HFF-Myc (cell line): ENCODE data around the gene HNF1A.
A peak's percentile ranks its signal among the peaks of the same experiment; 100 is the strongest.

Source experiments
- DNase-seq: peaks from one replicate; pipeline ENCODE4 v3.0.0-alpha.2; 2011; ENCODE audit warnings: low read depth; ENCODE audit errors: extremely low read depth
- H3K4me3 ChIP-seq: replicated peaks from 2 replicates; pipeline ENCODE4 v1.5.1; 2011; ENCODE audit warnings: low read depth, mild to moderate bottlenecking, control low read depth, low read length
- TF ChIP-seq, protein P1 (sequence below): IDR thresholded peaks from 2 replicates; pipeline ENCODE4 v1.5.1; 2012; ENCODE audit warnings: mild to moderate bottlenecking, low read depth, low read length, control low read depth; ENCODE audit errors: missing control alignments

HNF1A gene

DNA sequence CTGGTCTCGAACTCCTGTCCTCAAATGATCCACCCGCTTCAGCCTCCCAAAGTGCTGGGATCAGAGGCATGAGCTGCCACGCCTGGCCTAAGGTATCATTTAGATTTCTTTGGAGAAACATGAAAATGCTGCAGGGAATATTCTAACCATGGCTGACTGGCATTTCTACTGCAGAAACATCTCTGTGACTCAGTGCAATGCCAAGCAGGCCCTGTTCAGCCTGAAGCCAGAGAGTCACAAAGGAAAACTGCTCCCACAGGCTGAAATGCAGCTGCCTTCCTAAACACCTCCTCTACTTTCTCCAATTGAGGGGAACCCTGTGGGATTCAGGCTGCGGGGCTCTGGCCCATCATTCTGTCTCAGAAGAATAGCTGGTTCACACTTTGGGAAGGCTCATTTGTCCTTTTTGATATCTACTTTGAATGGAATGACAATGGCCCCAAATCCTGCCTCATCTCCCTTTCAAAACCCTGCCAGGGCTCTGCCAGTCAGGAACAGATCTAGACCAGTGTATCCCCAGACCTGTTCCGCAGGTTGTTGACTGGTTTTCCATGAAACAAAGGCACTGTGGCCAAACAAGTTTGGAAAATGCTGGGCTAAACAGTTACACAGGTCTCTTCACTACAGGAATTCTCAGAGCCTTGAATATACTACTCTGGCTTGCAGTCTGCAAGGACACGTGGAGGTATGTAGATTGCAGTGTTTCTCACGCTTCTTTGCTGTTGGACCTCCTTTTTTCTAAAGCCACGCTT lies 30.2 kb downstream of the HNF1A start:
- DNase-seq: no peak
- H3K4me3 ChIP-seq: no peak overlapping the region
- TF ChIP-seq, protein P1, sequence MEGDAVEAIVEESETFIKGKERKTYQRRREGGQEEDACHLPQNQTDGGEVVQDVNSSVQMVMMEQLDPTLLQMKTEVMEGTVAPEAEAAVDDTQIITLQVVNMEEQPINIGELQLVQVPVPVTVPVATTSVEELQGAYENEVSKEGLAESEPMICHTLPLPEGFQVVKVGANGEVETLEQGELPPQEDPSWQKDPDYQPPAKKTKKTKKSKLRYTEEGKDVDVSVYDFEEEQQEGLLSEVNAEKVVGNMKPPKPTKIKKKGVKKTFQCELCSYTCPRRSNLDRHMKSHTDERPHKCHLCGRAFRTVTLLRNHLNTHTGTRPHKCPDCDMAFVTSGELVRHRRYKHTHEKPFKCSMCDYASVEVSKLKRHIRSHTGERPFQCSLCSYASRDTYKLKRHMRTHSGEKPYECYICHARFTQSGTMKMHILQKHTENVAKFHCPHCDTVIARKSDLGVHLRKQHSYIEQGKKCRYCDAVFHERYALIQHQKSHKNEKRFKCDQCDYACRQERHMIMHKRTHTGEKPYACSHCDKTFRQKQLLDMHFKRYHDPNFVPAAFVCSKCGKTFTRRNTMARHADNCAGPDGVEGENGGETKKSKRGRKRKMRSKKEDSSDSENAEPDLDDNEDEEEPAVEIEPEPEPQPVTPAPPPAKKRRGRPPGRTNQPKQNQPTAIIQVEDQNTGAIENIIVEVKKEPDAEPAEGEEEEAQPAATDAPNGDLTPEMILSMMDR: no peak

DNA sequence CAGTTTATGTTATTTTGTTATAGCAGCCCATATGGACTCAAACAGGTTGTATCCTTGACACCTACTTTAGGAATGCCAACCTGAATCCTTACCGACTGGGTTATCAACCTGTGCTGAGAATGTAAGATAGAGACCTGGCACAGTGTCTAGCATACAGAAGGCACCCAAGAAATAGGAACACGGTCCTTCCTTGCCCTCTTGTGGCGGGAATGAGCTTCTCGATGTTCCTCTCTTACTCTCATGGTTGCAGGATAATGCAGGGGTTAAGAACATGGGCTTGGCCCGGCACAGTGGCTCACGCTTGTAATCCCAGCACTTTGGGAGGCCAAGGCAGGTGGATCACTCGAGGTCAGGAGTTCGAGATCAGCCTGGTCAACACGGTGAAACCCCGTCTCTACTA lies 31.4 kb downstream of the HNF1A start:
- no peak overlapping the region for H3K4me3 ChIP-seq
- TF ChIP-seq, protein P1: peak; percentile 50
- no peak for DNase-seq

DNA sequence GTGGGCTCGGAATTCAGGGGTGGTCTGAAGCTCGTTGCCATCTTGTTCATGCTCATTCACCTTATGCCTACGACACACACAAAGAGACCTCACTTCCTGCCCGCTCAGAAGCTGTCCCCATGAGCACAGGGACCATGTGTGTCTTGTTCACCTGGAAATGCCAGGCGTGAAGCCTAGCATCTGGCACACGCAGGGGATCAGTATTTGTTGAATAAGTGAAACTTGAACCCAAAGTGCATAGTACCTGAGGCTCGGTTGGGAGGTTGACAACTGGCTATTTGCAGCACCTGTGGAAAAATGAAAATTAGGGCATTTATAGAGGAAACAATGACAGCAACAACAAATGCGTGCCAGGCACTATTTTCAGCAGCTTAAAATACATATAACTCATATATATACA lies 32.5 kb downstream of the HNF1A start:
- DNase-seq: no peak
- TF ChIP-seq, protein P1: no peak
- H3K4me3 ChIP-seq: no peak overlapping the region

- H3K4me3 ChIP-seq: no peak overlapping the region
- DNase-seq: no peak
- TF ChIP-seq, protein P1: no peak
Measured at GRCh38 chr12:121011820-121012219, 33.5 kb downstream of the HNF1A start.

GRCh38 chr12:121013715-121014114 lies 35.4 kb downstream of the HNF1A start:
- TF ChIP-seq, protein P1: no peak
- no peak overlapping the region for H3K4me3 ChIP-seq
- DNase-seq: no peak

DNA sequence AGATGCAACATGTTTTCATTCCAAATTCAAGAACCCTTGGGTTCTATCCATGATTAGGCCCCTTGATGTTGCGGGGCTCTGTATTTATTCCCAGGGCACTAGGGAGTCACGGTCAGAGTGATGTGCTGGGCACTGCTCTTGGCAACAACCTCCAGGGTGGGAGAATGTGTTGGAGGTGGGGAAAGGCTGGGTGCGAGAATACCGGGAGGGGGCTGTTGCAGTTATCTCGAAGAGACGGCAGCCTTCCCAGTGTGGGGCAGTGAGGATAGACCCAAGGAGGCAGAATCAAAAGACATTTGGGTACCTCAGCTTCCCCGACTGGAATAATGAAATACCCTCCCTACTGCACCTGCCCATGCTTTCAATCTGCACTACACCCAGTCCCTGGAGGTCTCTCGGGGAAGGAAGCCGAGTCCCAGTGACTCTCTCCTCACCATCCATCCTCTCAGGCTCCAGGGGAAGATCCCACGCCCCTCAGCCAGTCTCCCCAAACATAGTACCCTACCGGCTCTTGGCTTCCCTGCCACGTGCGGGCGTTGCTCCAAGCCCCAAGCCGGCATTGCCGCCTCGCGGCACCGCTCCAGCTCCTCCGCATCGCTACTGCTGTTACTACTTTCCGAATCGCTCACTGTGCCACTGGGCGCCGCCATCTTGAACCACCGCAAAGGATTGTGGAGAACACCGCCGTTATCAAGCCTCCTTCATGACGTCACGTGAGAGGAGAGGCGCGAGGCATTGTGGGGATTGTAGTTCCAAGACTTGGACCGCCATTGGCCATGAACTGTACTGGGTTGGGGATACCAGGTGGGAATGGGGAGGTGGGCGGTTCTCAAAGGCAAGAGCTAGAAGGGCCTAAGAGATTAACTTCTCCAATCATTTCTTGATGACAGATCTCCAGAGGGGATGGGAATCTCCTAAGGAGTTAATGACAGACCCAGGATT lies 37.8 kb downstream of the HNF1A start, which contains the start of gene C12orf43:
Gene C12orf43 (minus strand): TSS at position 663 of the 942 bp plus-strand sequence. CDS start 13 bp downstream, at position 650.
- peak within 1 kb of the TSS; percentile 82 for H3K4me3 ChIP-seq
- DNase-seq: peak; percentile 87
- TF ChIP-seq, protein P1: no peak
